ENCODE results near the gene ERBB4. TPM values are rescaled to one million over a fixed set of nuclear protein-coding genes. Genes with fewer than 3 reads are reported as not detected.

ERBB4 gene
- polyA plus RNA-seq, 1 experiment = not detected

DNA sequence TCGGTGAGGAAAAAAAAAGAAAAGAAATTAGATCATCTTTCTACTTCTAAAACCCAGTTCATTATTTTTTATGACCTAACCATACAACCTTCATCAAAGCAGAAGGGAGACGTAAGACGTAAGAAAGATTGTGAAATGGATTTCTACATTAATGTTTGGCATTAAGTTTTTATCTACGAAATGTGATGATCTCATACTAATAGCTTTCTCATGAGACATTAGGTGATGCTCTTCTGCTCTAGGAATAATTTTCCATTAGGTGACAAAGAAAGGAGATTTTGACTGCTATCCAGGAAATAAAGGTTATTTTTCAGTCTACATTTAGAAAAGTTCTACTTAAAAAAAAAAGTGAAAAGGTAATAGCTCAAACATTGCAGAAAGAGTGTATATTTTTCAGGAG lies 748.6 kb downstream of the ERBB4 start:
- no peak for DNase-seq (ENCODE audit: low read depth, low spot score)
- peaks cover 4% of the 10 kb centered on the region for H3K9me3 ChIP-seq (ENCODE audit: control insufficient read depth, insufficient read depth, low read length)
- CTCF ChIA-PET = no interaction called here
- H3K27me3 ChIP-seq (ENCODE audit: control insufficient read depth, insufficient read depth, low read length) = no peaks in the 10 kb centered on the region
- no peak overlapping the region for H3K27ac ChIP-seq (ENCODE audit: low read depth, low read length)
- POLR2A ChIA-PET = no interaction called here
- TF ChIP-seq, protein P1, sequence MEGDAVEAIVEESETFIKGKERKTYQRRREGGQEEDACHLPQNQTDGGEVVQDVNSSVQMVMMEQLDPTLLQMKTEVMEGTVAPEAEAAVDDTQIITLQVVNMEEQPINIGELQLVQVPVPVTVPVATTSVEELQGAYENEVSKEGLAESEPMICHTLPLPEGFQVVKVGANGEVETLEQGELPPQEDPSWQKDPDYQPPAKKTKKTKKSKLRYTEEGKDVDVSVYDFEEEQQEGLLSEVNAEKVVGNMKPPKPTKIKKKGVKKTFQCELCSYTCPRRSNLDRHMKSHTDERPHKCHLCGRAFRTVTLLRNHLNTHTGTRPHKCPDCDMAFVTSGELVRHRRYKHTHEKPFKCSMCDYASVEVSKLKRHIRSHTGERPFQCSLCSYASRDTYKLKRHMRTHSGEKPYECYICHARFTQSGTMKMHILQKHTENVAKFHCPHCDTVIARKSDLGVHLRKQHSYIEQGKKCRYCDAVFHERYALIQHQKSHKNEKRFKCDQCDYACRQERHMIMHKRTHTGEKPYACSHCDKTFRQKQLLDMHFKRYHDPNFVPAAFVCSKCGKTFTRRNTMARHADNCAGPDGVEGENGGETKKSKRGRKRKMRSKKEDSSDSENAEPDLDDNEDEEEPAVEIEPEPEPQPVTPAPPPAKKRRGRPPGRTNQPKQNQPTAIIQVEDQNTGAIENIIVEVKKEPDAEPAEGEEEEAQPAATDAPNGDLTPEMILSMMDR (IDR thresholded peaks at IDR 0.05; ENCODE audit: low read depth, low read length) = no peak
- H3K4me3 ChIP-seq (ENCODE audit: low read depth, low read length) = no peak overlapping the region

DNA sequence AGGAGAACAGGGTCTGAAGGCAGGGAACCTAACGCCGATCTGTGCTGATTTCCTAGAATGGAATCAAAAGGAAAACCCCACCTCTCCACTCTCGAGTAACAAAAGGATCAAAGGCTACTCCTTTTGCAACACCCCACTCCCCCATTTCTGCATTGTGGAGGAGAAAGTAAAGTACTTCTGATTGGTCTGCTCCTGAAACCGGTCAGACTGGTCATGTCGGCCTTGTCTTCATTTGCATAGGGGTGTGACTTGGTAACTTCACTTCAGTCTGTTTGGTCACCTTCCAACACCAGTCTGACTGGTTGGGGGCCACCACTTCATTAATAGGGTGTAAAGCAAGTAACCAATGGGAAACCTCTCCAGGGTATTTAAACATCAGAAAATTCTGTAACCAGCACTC lies 771.9 kb downstream of the ERBB4 start:
- Histone ChIP-seq H3K4me3 (ENCODE audit: low read depth, low read length) (no peak overlapping the region), H3K9me3 (ENCODE audit: control insufficient read depth, insufficient read depth, low read length) (peaks cover 7% of the 10 kb centered on the region; the same call in 1 of the 2 replicates), H3K27ac (ENCODE audit: low read depth, low read length) (no peak overlapping the region), H3K27me3 (ENCODE audit: control insufficient read depth, insufficient read depth, low read length) (no peaks in the 10 kb centered on the region)
- TF ChIP-seq, protein P1 (IDR thresholded peaks at IDR 0.05; ENCODE audit: low read depth, low read length) = no peak
- ChIA-PET POLR2A (no interaction called here), CTCF (no interaction called here)
- no peak for DNase-seq (ENCODE audit: low read depth, low spot score)

DNA sequence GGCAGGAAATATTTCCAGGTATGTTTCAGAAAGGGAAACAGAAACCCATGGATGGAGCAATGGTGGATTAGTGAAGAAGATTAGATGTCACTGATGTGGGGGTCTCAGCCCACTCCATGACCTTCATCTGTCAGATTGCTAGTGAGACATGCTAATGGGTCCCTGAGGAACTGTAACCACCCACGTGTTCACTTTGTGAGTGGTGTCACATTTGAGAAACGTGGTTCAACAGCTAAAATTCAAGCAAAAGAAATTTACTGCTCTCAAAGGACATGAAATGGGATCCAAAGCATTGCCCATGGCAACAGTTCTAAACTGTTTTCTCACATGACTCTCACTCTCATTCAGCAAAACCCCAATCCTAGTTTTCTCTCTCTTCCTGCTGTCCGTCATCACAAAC lies 776.1 kb downstream of the ERBB4 start:
- Histone ChIP-seq H3K9me3 (ENCODE audit: control insufficient read depth, insufficient read depth, low read length) (peaks cover 3% of the 10 kb centered on the region; the same call in 1 of the 2 replicates), H3K27ac (ENCODE audit: low read depth, low read length) (no peak overlapping the region), H3K4me3 (ENCODE audit: low read depth, low read length) (no peak overlapping the region), H3K27me3 (ENCODE audit: control insufficient read depth, insufficient read depth, low read length) (no peaks in the 10 kb centered on the region)
- TF ChIP-seq, protein P1 (IDR thresholded peaks at IDR 0.05; ENCODE audit: low read depth, low read length) = no peak
- ChIA-PET POLR2A (no interaction called here), CTCF (no interaction called here)
- no peak for DNase-seq (ENCODE audit: low read depth, low spot score)

DNA sequence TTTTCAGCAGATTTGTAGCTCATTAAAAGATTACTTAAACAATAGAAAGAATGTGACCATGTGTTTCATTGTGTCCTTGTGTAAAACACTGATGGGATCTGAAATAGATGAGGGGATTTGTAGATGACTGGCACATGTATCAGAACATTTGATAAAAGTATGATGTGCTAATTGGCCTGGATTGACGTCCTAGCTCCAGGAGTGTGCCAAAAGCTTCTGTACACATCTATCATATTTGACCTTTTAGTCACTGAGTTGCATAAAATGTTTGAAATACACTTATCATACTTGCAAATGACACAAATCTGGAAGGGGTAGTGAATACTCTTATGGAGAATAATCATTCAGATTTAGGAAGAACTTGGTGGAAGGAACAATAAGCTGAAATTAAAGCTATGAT lies 778.5 kb downstream of the ERBB4 start:
- Histone ChIP-seq H3K27me3 (ENCODE audit: control insufficient read depth, insufficient read depth, low read length) (no peaks in the 10 kb centered on the region), H3K9me3 (ENCODE audit: control insufficient read depth, insufficient read depth, low read length) (peaks cover 5% of the 10 kb centered on the region; the same call in 1 of the 2 replicates), H3K4me3 (ENCODE audit: low read depth, low read length) (no peak overlapping the region), H3K27ac (ENCODE audit: low read depth, low read length) (no peak overlapping the region)
- DNase-seq (ENCODE audit: low read depth, low spot score) = no peak
- ChIA-PET POLR2A (no interaction called here), CTCF (no interaction called here)
- TF ChIP-seq, protein P1 (IDR thresholded peaks at IDR 0.05; ENCODE audit: low read depth, low read length) = no peak

DNA sequence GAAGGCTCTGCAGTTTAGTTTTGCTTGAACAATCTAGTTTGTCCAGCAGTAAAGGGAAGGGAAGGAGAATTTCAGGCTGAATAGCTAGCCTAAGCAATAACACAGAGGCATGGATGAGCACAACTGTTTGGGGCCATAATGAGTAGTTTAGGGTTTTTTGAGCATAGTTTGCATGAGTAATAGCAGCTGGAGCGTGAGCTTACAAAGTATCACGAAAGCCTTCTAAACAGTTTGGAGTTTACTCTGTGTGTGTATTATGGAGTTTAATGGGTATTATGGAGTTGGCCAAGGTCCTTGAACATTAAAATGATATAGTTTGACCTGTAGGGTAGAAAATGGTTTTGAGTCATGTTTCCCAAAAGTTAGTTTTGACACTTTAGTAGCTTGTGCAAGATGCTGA lies 782.3 kb downstream of the ERBB4 start:
- Histone ChIP-seq H3K27me3 (ENCODE audit: control insufficient read depth, insufficient read depth, low read length) (no peaks in the 10 kb centered on the region), H3K27ac (ENCODE audit: low read depth, low read length) (no peak overlapping the region), H3K4me3 (ENCODE audit: low read depth, low read length) (no peak overlapping the region), H3K9me3 (ENCODE audit: control insufficient read depth, insufficient read depth, low read length) (peaks cover 3% of the 10 kb centered on the region; the same call in 1 of the 2 replicates)
- DNase-seq (ENCODE audit: low read depth, low spot score) = no peak
- TF ChIP-seq, protein P1 (IDR thresholded peaks at IDR 0.05; ENCODE audit: low read depth, low read length) = no peak
- POLR2A ChIA-PET = no interaction called here
- CTCF ChIA-PET = interaction anchor here (1.1 kb wide), 1 partner anchor 11 kb away, joined by 3 read pairs; no protein-coding TSS in a partner anchor
